D721Med (cell line): ENCODE measurements around the gene MTHFD1L.

Experiments used
- DNase-seq: peaks from one replicate; pipeline ENCODE4 v3.0.0; 2011; ENCODE audit warnings: low spot score; ENCODE audit not compliant: insufficient read length
- FAIRE-seq: peaks from 2 replicates; lab custom pipeline; 2011; peaks lifted over from hg19 to GRCh38; lab: Jason Lieb, UNC
- CTCF ChIP-seq: IDR thresholded peaks from 2 replicates; pipeline ENCODE4 v1.5.1; 2012; ENCODE audit warnings: mild to moderate bottlenecking, control low read depth; ENCODE audit not compliant: insufficient read depth; ENCODE audit errors: missing control alignments

Gene MTHFD1L

GRCh38 chr6:150866991-150867501, 1.5 kb downstream of the MTHFD1L start:
- FAIRE-seq: no peak
- no peak for DNase-seq

GRCh38 chr6:150868759-150869158, 3.3 kb downstream of the MTHFD1L start:
- FAIRE-seq: no peak
- no peak for DNase-seq

More at GRCh38 chr6:150866991-150867501, 1.5 kb downstream of the MTHFD1L start:
- TF ChIP-seq CTCF: no peak

GRCh38 chr6:150874179-150874578, 8.7 kb downstream of the MTHFD1L start:
- TF ChIP-seq CTCF: no peak
- FAIRE-seq: no peak

More at GRCh38 chr6:150868759-150869158, 3.3 kb downstream of the MTHFD1L start:
- TF ChIP-seq CTCF: no peak

GRCh38 chr6:150875841-150876240, 10.3 kb downstream of the MTHFD1L start:
- no peak for FAIRE-seq
- DNase-seq: no peak
- TF ChIP-seq CTCF: no peak

More at GRCh38 chr6:150874179-150874578, 8.7 kb downstream of the MTHFD1L start:
- no peak for DNase-seq

GRCh38 chr6:150876598-150876997, 11.1 kb downstream of the MTHFD1L start:
- DNase-seq: no peak
- FAIRE-seq: no peak
- peak; percentile 22 for TF ChIP-seq CTCF

GRCh38 chr6:150877928-150878327, 12.4 kb downstream of the MTHFD1L start:
- TF ChIP-seq CTCF: no peak
- DNase-seq (no peak), FAIRE-seq (no peak)

- no peak for FAIRE-seq
- no peak for TF ChIP-seq CTCF
- no peak for DNase-seq
Measured at GRCh38 chr6:150878347-150879213, 13.1 kb downstream of the MTHFD1L start.
